HEK293 (cell line): Measurements from ENCODE around the gene KIF17.

Experiments
- CTCF ChIA-PET: fragments of 350-600 bp; formaldehyde crosslinking; extraction: SDS; loops from one replicate; lab custom pipeline; 2021; ENCODE audit warnings: antibody characterized with exemption; lab: Yijun Ruan, JAX
- POLR2A ChIA-PET: fragments of 300-600 bp; formaldehyde crosslinking; extraction: SDS; loops from one replicate; lab custom pipeline; 2020; ENCODE audit warnings: antibody characterized with exemption, inconsistent platforms; lab: Yijun Ruan, JAX
- H3K27ac ChIP-seq: fragments of 200-500 bp; sonication (Bioruptor generic); 2 replicates; pipeline ENCODE4 v1.5.1; 2014; ENCODE audit warnings: low read depth, low read length, control low read depth, inconsistent platforms; ENCODE audit errors: extremely low read depth
- H3K36me3 ChIP-seq, 2 experiments: fragments of 200-500 bp in 1 of 2; sonication (Bioruptor generic) in 1 of 2; 1 replicate in 1 of 2; 2 replicates in 1 of 2; pipeline ENCODE4 v1.5.1; 2014 to 2017; ENCODE audit warnings: inconsistent platforms in 2 of 2, low read length in 2 of 2; ENCODE audit not compliant: control insufficient read depth in 2 of 2, insufficient read depth in 1 of 2
- H3K4me1 ChIP-seq: fragments of 200-500 bp; sonication (Bioruptor generic); 2 replicates; pipeline ENCODE4 v1.5.1; 2014; ENCODE audit warnings: mild to moderate bottlenecking, low read length, inconsistent platforms; ENCODE audit not compliant: control insufficient read depth, insufficient read depth
- H3K4me3 ChIP-seq: 2 replicates; pipeline ENCODE4 v1.5.1; 2011; ENCODE audit warnings: low read depth, mild to moderate bottlenecking, control low read depth, low read length, moderate library complexity
- H3K9me3 ChIP-seq: fragments of 200-500 bp; sonication (Bioruptor generic); 2 replicates; pipeline ENCODE4 v1.5.1; 2014; ENCODE audit warnings: low read depth, low read length, inconsistent platforms; ENCODE audit not compliant: control insufficient read depth, insufficient read depth
- BCL6B ChIP-seq: fragments of 450-650 bp; formaldehyde crosslinking; IDR thresholded peaks from 2 replicates; pipeline ENCODE4 v1.5.1; 2017; ENCODE audit warnings: missing biosample characterization, missing genetic modification characterization
- EGR2 ChIP-seq: fragments of 450-650 bp; formaldehyde crosslinking; IDR thresholded peaks from 2 replicates; pipeline ENCODE4 v1.5.1; 2016; ENCODE audit warnings: low read depth, missing biosample characterization, missing genetic modification characterization
- HOXA7 ChIP-seq: sonication (generic); formaldehyde crosslinking; IDR thresholded peaks from 2 replicates; pipeline ENCODE4 v1.8.1; 2022; ENCODE audit warnings: missing genetic modification reagents, borderline replicate concordance
- INSM2 ChIP-seq: fragments of 450-650 bp; formaldehyde crosslinking; IDR thresholded peaks from 2 replicates; pipeline ENCODE4 v1.5.1; 2016; ENCODE audit warnings: missing biosample characterization, missing genetic modification characterization
- KLF1 ChIP-seq: fragments of 450-650 bp; formaldehyde crosslinking; IDR thresholded peaks from 2 replicates; pipeline ENCODE4 v1.5.1; 2016; ENCODE audit warnings: missing biosample characterization, missing genetic modification characterization
- OSR2 ChIP-seq: fragments of 450-650 bp; formaldehyde crosslinking; IDR thresholded peaks from 2 replicates; pipeline ENCODE4 v1.5.1; 2016; ENCODE audit warnings: missing biosample characterization, missing genetic modification characterization
- TRIM28 ChIP-seq: IDR thresholded peaks from 2 replicates; pipeline ENCODE4 v1.6.1; 2011; ENCODE audit warnings: low read length, control low read depth, borderline replicate concordance
- ZBTB11 ChIP-seq: fragments of 450-650 bp; formaldehyde crosslinking; conservative IDR thresholded peaks from 2 replicates; pipeline ENCODE4 v1.5.1; 2016; ENCODE audit warnings: low read depth, missing biosample characterization, missing genetic modification characterization
- ZFHX2 ChIP-seq: fragments of 450-650 bp; formaldehyde crosslinking; conservative IDR thresholded peaks from 2 replicates; pipeline ENCODE4 v1.5.1; 2016; ENCODE audit warnings: missing biosample characterization, missing genetic modification characterization
- ZNF302 ChIP-seq: fragments of 450-650 bp; formaldehyde crosslinking; IDR thresholded peaks from 2 replicates; pipeline ENCODE4 v1.5.1; 2016; ENCODE audit warnings: missing biosample characterization, missing genetic modification characterization, low read depth
- ZNF501 ChIP-seq: fragments of 450-650 bp; formaldehyde crosslinking; IDR thresholded peaks from 2 replicates; pipeline ENCODE4 v1.5.1; 2016; ENCODE audit warnings: missing biosample characterization, missing genetic modification characterization
- ZNF518A ChIP-seq: fragments of 450-650 bp; formaldehyde crosslinking; conservative IDR thresholded peaks from 2 replicates; pipeline ENCODE4 v1.5.1; 2016; ENCODE audit warnings: low read depth, missing biosample characterization, missing genetic modification characterization
- ZNF558 ChIP-seq: fragments of 450-650 bp; formaldehyde crosslinking; IDR thresholded peaks from 2 replicates; pipeline ENCODE4 v1.5.1; 2016; ENCODE audit warnings: missing biosample characterization, missing genetic modification characterization
- ZNF626 ChIP-seq: fragments of 450-650 bp; sonication (Bioruptor Pico); formaldehyde crosslinking; IDR thresholded peaks from 2 replicates; pipeline ENCODE4 v1.5.1; 2018; ENCODE audit warnings: missing biosample characterization, missing genetic modification characterization, inconsistent platforms
- ZNF768 ChIP-seq: fragments of 450-650 bp; formaldehyde crosslinking; IDR thresholded peaks from 2 replicates; pipeline ENCODE4 v1.5.1; 2018; ENCODE audit warnings: missing biosample characterization, mild to moderate bottlenecking, missing genetic modification characterization

KIF17 gene

GRCh38 chr1:20696397-20697333 is 21.1 kb downstream of the KIF17 start (continued):
- TF ChIP-seq BCL6B (tag by site-specific recombination) (no peak), ZBTB11 (tag by site-specific recombination) (peak; percentile 73), OSR2 (tag by site-specific recombination) (no peak), INSM2 (tag by site-specific recombination) (no peak), KLF1 (tag by site-specific recombination) (peak; percentile 95), ZNF501 (tag by site-specific recombination) (peak; percentile 39; the same call in 1 of the 2 replicates)

GRCh38 chr1:20695515-20695914 is 22.3 kb downstream of the KIF17 start:
- TF ChIP-seq ZNF518A (tag by site-specific recombination): no peak
- TF ChIP-seq ZNF558 (tag by site-specific recombination): no peak
- no peak for TF ChIP-seq ZNF626
- TF ChIP-seq EGR2 (tag by site-specific recombination): peak; percentile 88
- TF ChIP-seq HOXA7 (CRISPR knock-in tag): no peak
- TF ChIP-seq ZNF302 (tag by site-specific recombination): no peak
- TF ChIP-seq ZFHX2 (tag by site-specific recombination): peak; percentile 67
- TF ChIP-seq TRIM28: no peak
- TF ChIP-seq ZNF768: no peak
- CTCF ChIA-PET: interaction anchor here (0.6 to 4.9 kb wide), 8 partner anchors 10 to 559 kb away, joined by 3 to 63 read pairs (median 4); partner anchors contain the start of gene SH2D5
- POLR2A ChIA-PET: no interaction called here
- Histone ChIP-seq H3K4me3 (no peak overlapping the region), H3K4me1 (no peaks in the 10 kb centered on the region), H3K36me3 (no peaks in the 10 kb centered on the region; a peak in 1 of 3 replicates), H3K27ac (no peak overlapping the region), H3K9me3 (no peaks in the 10 kb centered on the region)
